HG02970 (cell line): ENCODE results near the gene MYH10.
"Not testable (repeated sequence)": the region's sequence is repeated elsewhere in the genome, so short reads cannot be mapped to it uniquely, and the experiment has no call there.

Source experiments
- ATAC-seq: cut with Tn5 transposase; IDR thresholded peaks from one replicate; pipeline ENCODE4 v1.9.1; 2021; ENCODE audit warnings: mild to moderate bottlenecking, moderate library complexity, moderate number of reproducible peaks; ENCODE audit not compliant: unreplicated experiment, low FRiP score

MYH10 gene

GRCh38 chr17:8558144-8558543 is 72.4 kb downstream of the MYH10 start:
- no peak for ATAC-seq

GRCh38 chr17:8557176-8557806 is 73.2 kb downstream of the MYH10 start:
- no peak for ATAC-seq

- no peak for ATAC-seq
Observed at GRCh38 chr17:8556074-8556473, 74.5 kb downstream of the MYH10 start.

GRCh38 chr17:8555062-8555461 is 75.5 kb downstream of the MYH10 start:
- no peak for ATAC-seq

- ATAC-seq: no peak
Observed at GRCh38 chr17:8552577-8553320, 77.8 kb downstream of the MYH10 start.

- no peak for ATAC-seq
Observed at GRCh38 chr17:8542599-8543502, 87.7 kb downstream of the MYH10 start.

- not testable (repeated sequence) for ATAC-seq
Observed at GRCh38 chr17:8539976-8540375, 90.5 kb downstream of the MYH10 start.

GRCh38 chr17:8537734-8538133 is 92.8 kb downstream of the MYH10 start:
- no peak for ATAC-seq

GRCh38 chr17:8534498-8535188 is 95.9 kb downstream of the MYH10 start:
- no peak for ATAC-seq

- no peak for ATAC-seq
Observed at GRCh38 chr17:8532021-8532420, 98.5 kb downstream of the MYH10 start.

GRCh38 chr17:8522577-8522976 is 107.9 kb downstream of the MYH10 start:
- no peak for ATAC-seq

GRCh38 chr17:8520981-8521380 is 109.5 kb downstream of the MYH10 start:
- no peak for ATAC-seq

GRCh38 chr17:8518850-8519249 is 111.7 kb downstream of the MYH10 start:
- ATAC-seq: no peak

GRCh38 chr17:8518326-8518725 is 112.2 kb downstream of the MYH10 start:
- ATAC-seq: no peak

- ATAC-seq: no peak
Observed at GRCh38 chr17:8514801-8515200, 115.7 kb downstream of the MYH10 start.

GRCh38 chr17:8506145-8506544 is 124.4 kb downstream of the MYH10 start:
- ATAC-seq: no peak

- no peak for ATAC-seq
Observed at GRCh38 chr17:8504460-8505207, 125.9 kb downstream of the MYH10 start.

- ATAC-seq: no peak
Observed at GRCh38 chr17:8503807-8504206, 126.7 kb downstream of the MYH10 start.

- ATAC-seq: no peak
Observed at GRCh38 chr17:8503368-8503767, 127.2 kb downstream of the MYH10 start.

- no peak for ATAC-seq
Observed at GRCh38 chr17:8502126-8502525, 128.4 kb downstream of the MYH10 start.
